HepG2 (cell line): ENCODE results near the gene TFE3. TPM values are rescaled to one million over a fixed set of nuclear protein-coding genes. Genes with fewer than 3 reads are reported as not detected.

Experiments used
- HHEX ChIP-seq: IDR thresholded peaks from 2 replicates; pipeline ENCODE4 v1.6.1; 2016; ENCODE audit warnings: control low read depth
- IKZF4 ChIP-seq: sonication (generic); formaldehyde crosslinking; IDR thresholded peaks from 2 replicates; pipeline ENCODE4 v1.5.1; 2020; ENCODE audit warnings: borderline replicate concordance, mild to moderate bottlenecking, low read depth, missing genetic modification reagents; ENCODE audit errors: not compliant biosample characterization
- JDP2 ChIP-seq: sonication (generic); formaldehyde crosslinking; IDR thresholded peaks from 2 replicates; pipeline ENCODE4 v1.8.1; 2022; ENCODE audit warnings: missing genetic modification reagents, borderline replicate concordance
- PHF20 ChIP-seq: sonication (generic); formaldehyde crosslinking; IDR thresholded peaks from 2 replicates; pipeline ENCODE4 v1.5.0; 2020; ENCODE audit warnings: mild to moderate bottlenecking, missing genetic modification reagents
- REXO4 ChIP-seq: sonication (generic); formaldehyde crosslinking; IDR thresholded peaks from 2 replicates; pipeline ENCODE4 v1.8.0; 2022; ENCODE audit warnings: missing genetic modification reagents, mild to moderate bottlenecking, borderline replicate concordance
- ZBTB10 ChIP-seq: sonication (generic); formaldehyde crosslinking; IDR thresholded peaks from 2 replicates; pipeline ENCODE4 v1.4.0; 2020; ENCODE audit warnings: missing genetic modification reagents, borderline replicate concordance
- ZBTB49 ChIP-seq: sonication (generic); formaldehyde crosslinking; IDR thresholded peaks from 2 replicates; pipeline ENCODE4 v1.4.0; 2020; ENCODE audit warnings: missing genetic modification reagents, borderline replicate concordance
- ZEB1 ChIP-seq: IDR thresholded peaks from 2 replicates; pipeline ENCODE4 v1.6.1; 2012; ENCODE audit warnings: mild to moderate bottlenecking, low read depth, inconsistent platforms; ENCODE audit not compliant: insufficient replicate concordance
- ZNF101 ChIP-seq: sonication (generic); formaldehyde crosslinking; IDR thresholded peaks from 2 replicates; pipeline ENCODE4 v1.4.0; 2020; ENCODE audit warnings: mild to moderate bottlenecking, low read depth, missing genetic modification reagents, borderline replicate concordance
- ZNF224 ChIP-seq: sonication (generic); formaldehyde crosslinking; IDR thresholded peaks from 2 replicates; pipeline ENCODE4 v1.5.0; 2020; ENCODE audit warnings: mild to moderate bottlenecking, missing genetic modification reagents
- ZNF292 ChIP-seq: sonication (generic); formaldehyde crosslinking; IDR thresholded peaks from 2 replicates; pipeline ENCODE4 v1.8.1; 2022; ENCODE audit warnings: mild to moderate bottlenecking, low read depth, missing genetic modification reagents, borderline replicate concordance
- ZNF460 ChIP-seq: sonication (generic); formaldehyde crosslinking; IDR thresholded peaks from 2 replicates; pipeline ENCODE4 v1.5.1; 2020; ENCODE audit warnings: missing genetic modification reagents, mild to moderate bottlenecking, borderline replicate concordance
- ZNF703 ChIP-seq: sonication (generic); formaldehyde crosslinking; IDR thresholded peaks from 2 replicates; pipeline ENCODE4 v1.5.1; 2020; ENCODE audit warnings: missing genetic modification reagents, mild to moderate bottlenecking, moderate library complexity, borderline replicate concordance
- ZNF841 ChIP-seq: sonication (generic); formaldehyde crosslinking; IDR thresholded peaks from 2 replicates; pipeline ENCODE4 v1.8.1; 2023; ENCODE audit warnings: missing genetic modification reagents, borderline replicate concordance
- ZSCAN31 ChIP-seq: sonication (generic); formaldehyde crosslinking; IDR thresholded peaks from 2 replicates; pipeline ENCODE4 v1.5.0; 2020; ENCODE audit warnings: low read depth, mild to moderate bottlenecking, missing genetic modification reagents
- polyA plus RNA-seq, 8 experiments: library from polyadenylated mRNA; depleted of rRNA in 3 of 8; stranded (reverse) in 7 of 8; unstranded in 1 of 8; fragments of >200 nt; fragmentation: Illumina TruSeq in 4 of 8; extraction: Trizol in 4 of 8; gene quantifications; 2 replicates each; pipeline versions ENCODE4 v1.2.1 to v1.2.3, GENCODE V29; 2011 to 2016; ENCODE audit warnings: low read depth in 4 of 8, missing spikeins in 1 of 8, mixed read lengths in 1 of 8; ENCODE audit not compliant: insufficient read depth in 1 of 8
- total RNA-seq, 5 experiments: library from RNA; depleted of rRNA; stranded (reverse); fragments of >200 nt; fragmentation: Illumina TruSeq; extraction: Trizol; gene quantifications; 2 replicates each; pipeline ENCODE4 v1.2.3, GENCODE V29; 2016; ENCODE audit warnings: low read depth in 1 of 5
- TF ChIP-seq, protein P1 (sequence below): sonication (generic); formaldehyde crosslinking; conservative IDR thresholded peaks from 2 replicates; pipeline ENCODE4 v1.4.0; 2020; ENCODE audit warnings: missing genetic modification reagents
- TF ChIP-seq, protein P2 (sequence below): sonication (generic); formaldehyde crosslinking; conservative IDR thresholded peaks from 2 replicates; pipeline ENCODE4 v1.8.0; 2022; ENCODE audit warnings: mild to moderate bottlenecking, moderate library complexity, missing genetic modification reagents

TFE3 gene
- total and polyA plus RNA-seq, 2 of the 13 experiments (the other 11 are each of a cell fraction or from before 2014, with no cell fraction given), result 8.3 to 12.3 TPM

DNA sequence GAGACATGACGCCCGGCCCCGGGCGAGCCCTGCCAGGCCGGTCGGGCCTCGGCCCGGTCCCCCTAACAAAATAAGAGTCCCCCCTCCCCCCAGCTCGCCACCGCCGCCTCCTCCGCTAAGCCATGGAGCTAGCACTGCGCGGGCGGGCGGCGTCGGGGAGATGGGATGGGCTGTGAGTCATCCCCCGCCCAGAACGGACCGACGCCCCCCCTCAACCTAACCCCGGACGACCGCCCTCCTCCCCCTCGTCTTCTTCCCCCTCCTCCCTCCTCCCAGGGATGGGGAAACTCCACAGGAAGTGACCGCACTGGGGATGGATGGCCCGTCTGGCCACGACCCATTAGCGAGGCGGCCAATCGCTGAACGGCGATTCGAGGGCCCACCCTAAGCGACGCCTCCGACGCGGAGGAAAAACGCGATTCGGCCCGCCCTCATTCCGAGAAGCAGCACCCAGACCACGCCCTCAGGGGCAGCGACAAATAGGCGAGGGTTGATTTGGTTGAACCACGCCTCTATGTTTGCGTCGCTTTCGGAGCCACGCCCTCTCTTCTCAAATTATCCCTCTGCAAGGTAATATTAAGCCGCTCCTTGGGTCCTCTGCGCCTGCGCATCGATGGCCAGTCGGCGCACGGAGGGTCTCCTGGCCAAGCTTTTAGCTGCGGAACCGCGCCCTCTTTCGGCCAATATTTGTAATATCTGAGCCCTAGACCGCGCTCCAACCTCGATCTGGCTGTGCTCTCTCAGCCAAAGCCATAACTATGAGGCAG is at the start of gene TFE3 (continued):
- TF ChIP-seq ZBTB10, result no peak
- no peak for TF ChIP-seq ZSCAN31 (CRISPR knock-in tag)
- TF ChIP-seq HHEX (CRISPR knock-in tag), result no peak
- TF ChIP-seq ZNF460, result no peak
- no peak for TF ChIP-seq ZNF101
- no peak for TF ChIP-seq ZNF292
- no peak for TF ChIP-seq JDP2 (CRISPR knock-in tag)
- no peak for TF ChIP-seq IKZF4 (CRISPR knock-in tag)
- no peak for TF ChIP-seq ZNF703
- TF ChIP-seq ZNF224 (CRISPR knock-in tag), result no peak
- TF ChIP-seq REXO4 (CRISPR knock-in tag), result no peak
- no peak for TF ChIP-seq ZBTB49 (CRISPR knock-in tag)
- TF ChIP-seq, protein P1, sequence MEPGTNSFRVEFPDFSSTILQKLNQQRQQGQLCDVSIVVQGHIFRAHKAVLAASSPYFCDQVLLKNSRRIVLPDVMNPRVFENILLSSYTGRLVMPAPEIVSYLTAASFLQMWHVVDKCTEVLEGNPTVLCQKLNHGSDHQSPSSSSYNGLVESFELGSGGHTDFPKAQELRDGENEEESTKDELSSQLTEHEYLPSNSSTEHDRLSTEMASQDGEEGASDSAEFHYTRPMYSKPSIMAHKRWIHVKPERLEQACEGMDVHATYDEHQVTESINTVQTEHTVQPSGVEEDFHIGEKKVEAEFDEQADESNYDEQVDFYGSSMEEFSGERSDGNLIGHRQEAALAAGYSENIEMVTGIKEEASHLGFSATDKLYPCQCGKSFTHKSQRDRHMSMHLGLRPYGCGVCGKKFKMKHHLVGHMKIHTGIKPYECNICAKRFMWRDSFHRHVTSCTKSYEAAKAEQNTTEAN (CRISPR knock-in tag), result no peak
- no peak for TF ChIP-seq ZNF841 (CRISPR knock-in tag)
- TF ChIP-seq, protein P2, sequence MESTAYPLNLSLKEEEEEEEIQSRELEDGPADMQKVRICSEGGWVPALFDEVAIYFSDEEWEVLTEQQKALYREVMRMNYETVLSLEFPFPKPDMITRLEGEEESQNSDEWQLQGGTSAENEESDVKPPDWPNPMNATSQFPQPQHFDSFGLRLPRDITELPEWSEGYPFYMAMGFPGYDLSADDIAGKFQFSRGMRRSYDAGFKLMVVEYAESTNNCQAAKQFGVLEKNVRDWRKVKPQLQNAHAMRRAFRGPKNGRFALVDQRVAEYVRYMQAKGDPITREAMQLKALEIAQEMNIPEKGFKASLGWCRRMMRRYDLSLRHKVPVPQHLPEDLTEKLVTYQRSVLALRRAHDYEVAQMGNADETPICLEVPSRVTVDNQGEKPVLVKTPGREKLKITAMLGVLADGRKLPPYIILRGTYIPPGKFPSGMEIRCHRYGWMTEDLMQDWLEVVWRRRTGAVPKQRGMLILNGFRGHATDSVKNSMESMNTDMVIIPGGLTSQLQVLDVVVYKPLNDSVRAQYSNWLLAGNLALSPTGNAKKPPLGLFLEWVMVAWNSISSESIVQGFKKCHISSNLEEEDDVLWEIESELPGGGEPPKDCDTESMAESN (CRISPR knock-in tag), result peak; percentile 57; the same call in 1 of the 2 replicates
- TF ChIP-seq ZEB1, result no peak
- no peak; the same call in 1 of the 2 replicates for TF ChIP-seq PHF20 (CRISPR knock-in tag)
